HG03139 (cell line): ENCODE data around the gene SIPA1L3.

Experiments used
- ATAC-seq: cut with Tn5 transposase; IDR thresholded peaks from one replicate; pipeline ENCODE4 v1.9.1; 2021; ENCODE audit not compliant: unreplicated experiment

The SIPA1L3 gene

GRCh38 chr19:37975596-37976515 is 68.8 kb downstream of the SIPA1L3 start:
- no peak for ATAC-seq

GRCh38 chr19:37977391-37977790 is 70.4 kb downstream of the SIPA1L3 start:
- no peak for ATAC-seq

- no peak for ATAC-seq
These were observed 71.0 kb downstream of the SIPA1L3 start for GRCh38 chr19:37977992-37978391.

GRCh38 chr19:37979547-37980082 is 72.6 kb downstream of the SIPA1L3 start:
- no peak for ATAC-seq

DNA sequence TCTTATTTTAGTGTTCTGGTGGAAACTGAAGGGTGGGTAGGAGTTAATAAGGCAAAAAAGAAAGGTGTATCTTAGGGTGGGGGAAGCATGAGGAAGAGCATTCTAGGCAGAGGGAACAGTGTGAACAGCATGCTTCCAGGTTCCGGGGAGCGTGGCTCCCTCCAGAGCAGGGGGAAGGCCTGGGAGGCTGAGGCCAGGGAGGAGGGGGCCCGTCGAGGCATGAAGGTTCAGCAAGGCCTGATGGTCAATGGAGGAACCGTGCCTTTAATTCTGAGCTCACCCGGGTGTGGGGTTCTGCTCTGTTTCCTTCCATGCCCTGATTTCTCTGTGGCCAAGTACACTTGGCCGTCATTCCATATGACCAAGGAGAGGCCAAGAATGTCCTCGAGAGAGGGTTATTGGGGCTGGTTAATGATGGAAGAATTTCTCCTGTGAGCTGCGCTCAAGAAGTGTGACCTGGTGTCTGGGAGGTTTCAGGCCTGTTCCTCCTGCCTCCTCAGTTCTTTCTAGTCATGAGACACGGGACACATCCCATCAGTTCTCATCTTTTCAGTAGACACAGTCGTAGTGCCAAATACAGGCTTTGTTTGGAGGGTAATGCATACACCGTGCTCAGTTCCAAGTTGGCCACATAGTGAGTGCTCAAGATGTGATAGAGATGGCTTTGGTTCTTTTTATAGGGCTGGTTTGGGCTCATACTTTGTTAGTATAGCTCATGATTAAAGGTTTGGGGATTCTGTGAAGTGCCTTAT is 73.6 kb downstream of the SIPA1L3 start:
- ATAC-seq: no peak

DNA sequence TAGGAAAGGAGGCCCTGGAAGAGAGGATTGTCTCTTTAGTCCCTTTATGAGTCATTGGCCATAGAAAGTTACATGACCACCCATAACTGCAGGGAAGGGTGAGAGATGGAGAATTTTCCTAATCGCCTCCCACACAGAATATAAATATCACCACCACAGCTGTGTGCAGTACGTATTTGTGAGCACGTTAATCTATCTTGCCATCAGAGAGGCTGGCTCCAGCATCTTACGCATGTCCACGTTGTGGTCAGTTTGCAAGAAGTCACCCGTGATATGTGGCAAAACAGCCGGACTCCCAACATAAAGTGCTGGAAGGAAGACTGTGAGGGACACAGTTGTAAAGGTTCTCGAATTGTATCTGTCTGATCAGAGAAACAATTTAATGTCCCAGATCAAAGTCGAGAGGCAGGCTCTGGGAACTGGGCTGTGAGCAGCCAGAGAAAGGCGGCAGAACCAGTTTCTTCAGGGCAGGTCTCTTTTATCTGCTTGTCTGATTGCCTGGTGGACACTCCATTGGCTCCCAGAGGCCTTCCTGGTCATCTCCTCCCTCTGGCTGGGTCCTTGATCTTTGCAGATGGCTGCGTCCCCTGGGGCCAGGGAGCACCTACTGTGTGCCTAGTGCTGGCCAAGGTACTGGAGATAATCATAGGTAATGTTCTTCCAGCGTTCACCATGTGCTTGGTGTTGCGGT is 74.9 kb downstream of the SIPA1L3 start:
- ATAC-seq: no peak

GRCh38 chr19:37982655-37983054 is 75.6 kb downstream of the SIPA1L3 start:
- no peak for ATAC-seq

DNA sequence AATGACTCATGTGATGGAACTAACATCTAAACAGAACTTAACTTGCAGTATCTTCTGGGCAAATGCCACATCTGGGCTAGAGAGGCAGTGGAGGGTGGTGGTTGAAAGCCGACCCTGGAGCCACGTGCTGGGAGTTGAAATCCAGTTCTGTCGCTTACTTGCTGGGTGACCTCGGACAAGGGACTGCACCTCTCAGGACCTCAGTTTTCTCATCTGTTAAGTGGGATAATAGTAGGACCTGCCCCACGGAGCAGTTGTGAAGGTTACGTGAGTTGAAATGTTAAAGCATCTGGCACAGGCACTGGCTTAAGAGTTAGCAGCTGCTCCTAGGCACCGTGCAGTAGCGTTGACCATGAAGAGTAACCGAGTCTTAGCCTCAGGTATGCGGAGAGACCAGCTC is 76.1 kb downstream of the SIPA1L3 start:
- no peak for ATAC-seq

DNA sequence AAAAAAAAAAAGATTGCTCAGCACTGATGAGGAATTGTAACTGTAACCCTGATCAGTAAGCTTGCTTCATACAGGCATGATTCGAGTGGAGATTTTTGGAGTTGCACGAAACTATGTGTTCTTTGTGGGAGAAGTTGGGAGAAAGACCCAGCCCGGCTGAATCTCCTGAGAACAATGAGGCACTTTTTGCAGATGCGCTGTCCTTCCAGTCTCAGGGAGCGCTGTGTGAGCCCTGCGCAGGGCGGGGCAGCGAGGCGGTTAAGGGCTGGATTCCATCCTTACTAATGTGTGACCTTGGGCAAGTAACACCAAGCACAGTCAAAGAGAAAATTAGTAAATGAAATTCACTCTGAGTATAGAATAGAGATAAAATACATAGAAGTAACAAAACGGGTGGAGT is 76.9 kb downstream of the SIPA1L3 start:
- ATAC-seq: no peak

- no peak for ATAC-seq
These were observed 79.2 kb downstream of the SIPA1L3 start for GRCh38 chr19:37986048-37986750.

DNA sequence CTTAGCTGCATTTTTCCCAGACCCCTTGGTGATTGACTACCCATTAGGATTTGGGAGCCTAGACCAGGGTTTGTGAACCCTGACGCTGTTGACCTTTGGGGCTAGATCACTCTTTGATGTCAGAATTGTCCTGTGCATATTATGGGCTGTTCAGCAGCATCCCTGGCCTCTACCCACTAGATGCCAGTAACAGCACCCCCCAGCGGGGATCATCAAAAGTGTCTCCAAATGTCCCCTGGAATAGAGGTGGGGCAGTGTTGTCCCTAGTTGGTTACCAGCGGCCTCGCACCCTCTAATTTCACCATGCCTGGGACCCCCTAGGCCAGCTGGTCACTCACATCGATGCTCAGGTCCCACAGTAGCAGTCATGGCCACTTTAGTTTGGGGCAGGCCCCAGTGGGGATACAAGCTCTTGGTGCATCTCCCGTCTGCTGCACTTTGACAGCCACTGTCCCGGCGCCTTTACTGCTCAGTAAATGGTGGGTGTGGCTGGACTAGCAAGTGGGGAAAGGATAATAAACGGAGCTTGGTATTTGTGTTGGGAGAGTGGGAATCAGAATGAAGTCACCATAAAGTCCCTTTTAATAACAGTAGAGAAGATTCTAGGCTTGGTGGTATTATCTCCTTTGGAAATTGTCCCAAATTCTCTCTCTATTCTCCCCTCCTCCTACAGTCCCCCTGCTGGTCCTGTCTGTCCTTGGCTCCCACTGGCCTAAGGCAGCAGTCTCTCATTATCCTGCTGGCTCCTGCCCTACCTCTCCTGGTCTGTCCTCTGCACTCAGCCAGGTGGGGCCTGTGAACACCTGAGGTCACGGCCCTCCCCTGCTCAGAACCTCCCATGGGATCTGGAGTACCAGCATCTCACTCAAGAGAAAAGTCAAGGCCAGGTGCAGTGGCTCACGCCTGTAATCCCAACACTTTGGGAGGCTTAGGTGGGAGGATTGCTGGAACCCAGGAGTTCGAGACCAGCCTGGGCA is 80.6 kb downstream of the SIPA1L3 start:
- ATAC-seq: no peak

DNA sequence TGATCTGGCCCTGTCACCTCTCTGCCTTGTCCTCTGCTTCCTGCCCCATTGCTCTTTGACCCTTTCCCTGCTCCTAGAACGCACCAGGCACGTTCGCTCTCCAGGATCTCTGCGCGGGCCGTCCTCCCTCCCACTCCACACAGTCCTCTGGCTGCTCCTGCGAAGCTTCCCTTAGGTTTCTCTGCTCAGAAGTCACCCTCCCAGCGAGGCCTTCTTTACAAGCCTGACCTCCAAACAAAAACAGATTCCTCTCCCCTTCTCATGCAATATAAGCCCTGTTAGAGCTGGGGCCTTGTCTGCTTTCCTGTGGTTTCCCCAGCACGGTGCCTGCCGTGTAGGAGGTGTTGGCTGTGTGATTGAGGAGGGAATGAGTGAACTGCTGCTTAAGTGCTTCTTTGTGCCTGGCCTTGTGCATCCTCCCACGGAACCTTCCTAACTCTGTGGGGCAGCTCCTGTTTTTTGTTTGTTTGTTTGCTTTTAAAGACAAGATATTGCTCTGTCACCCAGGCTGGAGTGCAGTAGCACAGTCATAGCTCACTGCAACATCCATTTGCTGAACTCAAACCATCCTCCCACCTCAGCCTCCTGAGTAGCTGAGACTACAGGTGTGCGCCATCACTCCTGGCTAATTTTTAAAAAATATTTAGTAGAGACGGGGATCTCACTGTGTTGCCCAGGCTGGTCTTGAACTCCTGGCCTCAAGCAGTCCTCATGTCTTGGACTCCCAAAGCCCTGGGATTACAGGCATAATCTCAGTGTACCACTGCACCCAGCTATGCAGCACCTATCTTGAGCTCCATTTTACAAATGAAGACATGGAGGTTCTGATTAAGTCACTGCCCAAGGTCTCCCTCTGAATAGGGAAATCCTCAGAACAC is 82.0 kb downstream of the SIPA1L3 start:
- no peak for ATAC-seq

DNA sequence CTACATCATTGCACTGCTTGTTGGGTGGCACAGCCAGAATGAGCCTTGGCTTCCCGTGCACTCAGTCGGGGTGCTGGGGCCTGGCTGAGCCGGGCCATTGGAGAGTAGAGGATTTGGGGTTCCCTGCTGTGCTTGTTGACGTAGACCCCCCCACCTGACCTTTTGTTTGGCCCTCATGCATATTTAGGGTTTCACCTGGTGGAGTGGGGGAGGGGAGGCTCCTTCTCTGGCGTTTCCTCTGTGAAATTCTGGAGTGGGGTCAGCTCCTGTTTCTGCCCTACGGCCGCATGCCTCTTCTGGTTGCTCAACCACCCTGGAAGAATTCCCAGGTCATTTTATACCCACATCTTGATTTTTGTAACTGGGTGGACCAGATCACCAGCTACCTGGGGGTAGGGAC is 82.8 kb downstream of the SIPA1L3 start:
- ATAC-seq: no peak

DNA sequence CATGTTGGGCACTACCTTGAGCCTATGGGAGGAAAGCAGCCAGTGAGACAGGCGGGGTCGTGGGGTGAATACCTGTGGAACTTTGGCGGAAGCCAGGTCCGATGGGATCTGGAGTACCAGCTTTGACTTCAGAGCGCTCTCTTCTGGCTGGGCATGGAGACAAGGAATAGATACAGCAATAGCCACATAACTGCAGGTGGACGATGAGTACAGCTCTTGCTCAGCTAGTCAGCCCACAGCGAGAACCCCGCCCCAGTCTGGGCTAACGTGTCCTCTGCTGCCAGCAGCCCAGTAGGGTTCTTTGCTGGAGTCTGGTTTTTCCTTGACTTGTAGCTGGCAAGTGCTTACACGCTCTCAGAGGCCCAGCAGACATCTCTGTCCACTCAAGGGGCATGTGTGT is 83.4 kb downstream of the SIPA1L3 start:
- no peak for ATAC-seq

- no peak for ATAC-seq
These were observed 84.3 kb downstream of the SIPA1L3 start for GRCh38 chr19:37991176-37991835.

- ATAC-seq: no peak
These were observed 84.8 kb downstream of the SIPA1L3 start for GRCh38 chr19:37991841-37992248.

- ATAC-seq: no peak
These were observed 85.8 kb downstream of the SIPA1L3 start for GRCh38 chr19:37992761-37993160.

GRCh38 chr19:37994823-37995130 is 87.8 kb downstream of the SIPA1L3 start:
- no peak for ATAC-seq
